OCI-LY3 (cell line): ENCODE results near the gene METTL1.

Experiments
- H2AFZ ChIP-seq: fragments of 200-600, 300-600 bp; shearing (Covaris generic); 2 replicates; pipeline ENCODE4 v1.6.0; 2014; ENCODE audit warnings: antibody characterized with exemption, low read depth, low read length
- H3K27ac ChIP-seq: fragments of 200-600, 300-600 bp; sonication (generic); 2 replicates; pipeline ENCODE4 v1.5.1; 2014; ENCODE audit warnings: mild to moderate bottlenecking, low read length, moderate library complexity, mixed read lengths
- H3K27me3 ChIP-seq: fragments of 200-600, 300-600 bp; sonication (generic); 2 replicates; pipeline ENCODE4 v1.6.1; 2014; ENCODE audit warnings: low read depth, low read length, mixed read lengths
- H3K36me3 ChIP-seq: fragments of 200-600, 300-600 bp; sonication (generic); replicated peaks from 2 replicates; pipeline ENCODE3; 2014; ENCODE audit warnings: low read depth, low read length, mixed read lengths
- H3K4me1 ChIP-seq: fragments of 300-600, 200-600 bp; sonication (generic); 2 replicates; pipeline ENCODE4 v1.6.1; 2014; ENCODE audit warnings: low read length, mixed read lengths
- H3K4me2 ChIP-seq: fragments of 200-600, 300-600 bp; sonication (generic); 2 replicates; pipeline ENCODE4 v1.6.1; 2014; ENCODE audit warnings: low read length, mixed read lengths
- H3K4me3 ChIP-seq: fragments of 300-600, 200-600 bp; sonication (generic); 2 replicates; pipeline ENCODE4 v1.5.1; 2014; ENCODE audit warnings: antibody characterized with exemption, mild to moderate bottlenecking, low read length, moderate library complexity
- H3K79me2 ChIP-seq: fragments of 300-600, 200-600 bp; shearing (Covaris generic); 2 replicates; pipeline ENCODE4 v1.6.1; 2014; ENCODE audit warnings: mild to moderate bottlenecking, low read length, mixed read lengths
- H3K9ac ChIP-seq: fragments of 300-600, 200-600 bp; shearing (Covaris generic); 2 replicates; pipeline ENCODE4 v1.6.0; 2014; ENCODE audit warnings: mild to moderate bottlenecking, low read length, moderate library complexity
- H3K9me3 ChIP-seq: fragments of 200-600, 300-600 bp; shearing (Covaris generic); 2 replicates; pipeline ENCODE4 v1.6.1; 2014; ENCODE audit warnings: low read length, mixed read lengths; ENCODE audit not compliant: insufficient read depth
- H4K20me1 ChIP-seq: fragments of 200-600, 300-600 bp; sonication (generic); 2 replicates; pipeline ENCODE4 v1.6.1; 2016; ENCODE audit warnings: low read length, mixed read lengths; ENCODE audit not compliant: insufficient read depth
- CTCF ChIP-seq: fragments of 200-600, 300-600 bp; sonication (generic); IDR thresholded peaks from 2 replicates; pipeline ENCODE4 v1.5.1; 2014; ENCODE audit warnings: antibody characterized with exemption, low read length, low read depth
- EZH2phosphoT487 ChIP-seq: fragments of 200-600 bp; shearing (Covaris generic); IDR thresholded peaks from 2 replicates; pipeline ENCODE4 v1.6.1; 2018; ENCODE audit warnings: antibody characterized with exemption, mixed run types, low read depth

Gene METTL1

GRCh38 chr12:57720606-57721595, 51.0 kb downstream of the METTL1 start:
- Histone ChIP-seq H3K4me3 (no peak overlapping the region), H2AFZ (no peak overlapping the region), H3K36me3 (peaks cover 19% of the 10 kb centered on the region), H3K27me3 (no peaks in the 10 kb centered on the region), H4K20me1 (no peaks in the 10 kb centered on the region), H3K27ac (no peak overlapping the region), H3K4me1 (no peaks in the 10 kb centered on the region), H3K4me2 (no peak overlapping the region), H3K79me2 (no peaks in the 10 kb centered on the region), H3K9ac (no peak overlapping the region), H3K9me3 (no peaks in the 10 kb centered on the region)
- TF ChIP-seq EZH2phosphoT487 (no peak), CTCF (no peak)

- H3K27ac ChIP-seq: no peak overlapping the region
- no peak overlapping the region for H3K4me3 ChIP-seq
- peaks cover 17% of the 10 kb centered on the region for H3K36me3 ChIP-seq
- no peak overlapping the region for H3K4me2 ChIP-seq
- H3K4me1 ChIP-seq: no peaks in the 10 kb centered on the region
- no peaks in the 10 kb centered on the region for H4K20me1 ChIP-seq
- no peak overlapping the region for H2AFZ ChIP-seq
- H3K79me2 ChIP-seq: no peaks in the 10 kb centered on the region
- no peaks in the 10 kb centered on the region for H3K9me3 ChIP-seq
- TF ChIP-seq CTCF (no peak), EZH2phosphoT487 (no peak)
- H3K9ac ChIP-seq: no peak overlapping the region
- H3K27me3 ChIP-seq: no peaks in the 10 kb centered on the region
These were observed 51.9 kb downstream of the METTL1 start for GRCh38 chr12:57719777-57720605.

GRCh38 chr12:57718641-57719528, 53.0 kb downstream of the METTL1 start:
- Histone ChIP-seq H3K4me2 (no peak overlapping the region), H3K9ac (no peak overlapping the region), H3K4me3 (no peak overlapping the region), H3K79me2 (no peaks in the 10 kb centered on the region), H2AFZ (no peak overlapping the region), H3K36me3 (peaks cover 17% of the 10 kb centered on the region), H3K27me3 (no peaks in the 10 kb centered on the region), H3K27ac (no peak overlapping the region), H4K20me1 (no peaks in the 10 kb centered on the region), H3K4me1 (no peaks in the 10 kb centered on the region), H3K9me3 (no peaks in the 10 kb centered on the region)
- no peak for TF ChIP-seq CTCF
